HEK293 (cell line): ENCODE data around the gene RANGAP1.

Source experiments
- CTCF ChIA-PET: fragments of 350-600 bp; formaldehyde crosslinking; extraction: SDS; loops from one replicate; lab custom pipeline; 2021; ENCODE audit warnings: antibody characterized with exemption; lab: Yijun Ruan, JAX
- POLR2A ChIA-PET: fragments of 300-600 bp; formaldehyde crosslinking; extraction: SDS; loops from one replicate; lab custom pipeline; 2020; ENCODE audit warnings: antibody characterized with exemption, inconsistent platforms; lab: Yijun Ruan, JAX
- H3K27ac ChIP-seq: fragments of 200-500 bp; sonication (Bioruptor generic); 2 replicates; pipeline ENCODE4 v1.5.1; 2014; ENCODE audit warnings: low read depth, low read length, control low read depth, inconsistent platforms; ENCODE audit errors: extremely low read depth
- H3K36me3 ChIP-seq, 2 experiments: fragments of 200-500 bp in 1 of 2; sonication (Bioruptor generic) in 1 of 2; 1 replicate in 1 of 2; 2 replicates in 1 of 2; pipeline ENCODE4 v1.5.1; 2014 to 2017; ENCODE audit warnings: inconsistent platforms in 2 of 2, low read length in 2 of 2; ENCODE audit not compliant: control insufficient read depth in 2 of 2, insufficient read depth in 1 of 2
- H3K4me1 ChIP-seq: fragments of 200-500 bp; sonication (Bioruptor generic); 2 replicates; pipeline ENCODE4 v1.5.1; 2014; ENCODE audit warnings: mild to moderate bottlenecking, low read length, inconsistent platforms; ENCODE audit not compliant: control insufficient read depth, insufficient read depth
- H3K4me3 ChIP-seq: 2 replicates; pipeline ENCODE4 v1.5.1; 2011; ENCODE audit warnings: low read depth, mild to moderate bottlenecking, control low read depth, low read length, moderate library complexity
- H3K9me3 ChIP-seq: fragments of 200-500 bp; sonication (Bioruptor generic); 2 replicates; pipeline ENCODE4 v1.5.1; 2014; ENCODE audit warnings: low read depth, low read length, inconsistent platforms; ENCODE audit not compliant: control insufficient read depth, insufficient read depth
- KLF16 ChIP-seq: fragments of 450-650 bp; formaldehyde crosslinking; IDR thresholded peaks from 2 replicates; pipeline ENCODE4 v1.5.1; 2017; ENCODE audit warnings: missing biosample characterization, missing genetic modification characterization
- PRDM10 ChIP-seq: fragments of 450-650 bp; formaldehyde crosslinking; IDR thresholded peaks from 2 replicates; pipeline ENCODE4 v1.5.1; 2016; ENCODE audit warnings: missing biosample characterization, missing genetic modification characterization
- SCRT2 ChIP-seq: fragments of 450-650 bp; formaldehyde crosslinking; IDR thresholded peaks from 2 replicates; pipeline ENCODE4 v1.5.1; 2016; ENCODE audit warnings: missing biosample characterization, missing genetic modification characterization
- SP2 ChIP-seq: fragments of 450-650 bp; formaldehyde crosslinking; IDR thresholded peaks from 2 replicates; pipeline ENCODE4 v1.5.1; 2016; ENCODE audit warnings: missing biosample characterization, missing genetic modification characterization
- SP7 ChIP-seq: fragments of 450-650 bp; formaldehyde crosslinking; IDR thresholded peaks from 2 replicates; pipeline ENCODE4 v1.5.1; 2016; ENCODE audit warnings: missing biosample characterization, missing genetic modification characterization
- ZBTB26 ChIP-seq: fragments of 450-650 bp; formaldehyde crosslinking; optimal IDR thresholded peaks from 2 replicates; pipeline ENCODE3; 2016; ENCODE audit warnings: missing biosample characterization, mild to moderate bottlenecking, missing genetic modification characterization
- ZBTB7A ChIP-seq: fragments of 450-650 bp; formaldehyde crosslinking; IDR thresholded peaks from 2 replicates; pipeline ENCODE4 v1.5.1; 2016; ENCODE audit warnings: low read depth, missing biosample characterization, missing genetic modification characterization
- ZEB2 ChIP-seq: fragments of 450-650 bp; formaldehyde crosslinking; IDR thresholded peaks from 2 replicates; pipeline ENCODE4 v1.5.1; 2016; ENCODE audit warnings: missing biosample characterization, missing genetic modification characterization
- ZIC2 ChIP-seq: fragments of 450-650 bp; formaldehyde crosslinking; IDR thresholded peaks from 2 replicates; pipeline ENCODE4 v1.5.1; 2016; ENCODE audit warnings: missing biosample characterization, missing genetic modification characterization
- ZNF292 ChIP-seq: fragments of 450-650 bp; formaldehyde crosslinking; IDR thresholded peaks from 2 replicates; pipeline ENCODE4 v1.5.1; 2016; ENCODE audit warnings: low read depth, missing biosample characterization, missing genetic modification characterization, borderline replicate concordance
- ZNF335 ChIP-seq: fragments of 450-650 bp; formaldehyde crosslinking; conservative IDR thresholded peaks from 2 replicates; pipeline ENCODE4 v1.5.1; 2016; ENCODE audit warnings: missing biosample characterization, missing genetic modification characterization
- ZNF549 ChIP-seq: fragments of 450-650 bp; IDR thresholded peaks from 2 replicates; pipeline ENCODE4 v1.5.1; 2018; ENCODE audit warnings: missing biosample characterization, missing genetic modification characterization, mild to moderate bottlenecking, inconsistent platforms, moderate library complexity
- ZNF555 ChIP-seq: fragments of 450-650 bp; formaldehyde crosslinking; conservative IDR thresholded peaks from 2 replicates; pipeline ENCODE4 v1.5.1; 2017; ENCODE audit warnings: missing biosample characterization, mild to moderate bottlenecking, missing genetic modification characterization, inconsistent platforms
- ZNF596 ChIP-seq: fragments of 450-650 bp; IDR thresholded peaks from 2 replicates; pipeline ENCODE4 v1.5.0; 2018; ENCODE audit warnings: missing biosample characterization, mild to moderate bottlenecking, missing genetic modification characterization, moderate library complexity
- ZNF658 ChIP-seq: fragments of 450-650 bp; formaldehyde crosslinking; IDR thresholded peaks from 2 replicates; pipeline ENCODE4; 2016; ENCODE audit warnings: missing biosample characterization, missing genetic modification characterization
- ZNF692 ChIP-seq: fragments of 450-650 bp; formaldehyde crosslinking; IDR thresholded peaks from 2 replicates; pipeline ENCODE4 v1.5.1; 2016; ENCODE audit warnings: missing biosample characterization, missing genetic modification characterization
- ZNF785 ChIP-seq: fragments of 450-650 bp; formaldehyde crosslinking; IDR thresholded peaks from 2 replicates; pipeline ENCODE4 v1.5.1; 2016; ENCODE audit warnings: missing biosample characterization, missing genetic modification characterization

The RANGAP1 gene

GRCh38 chr22:41308054-41308453 is 22.1 kb upstream of the RANGAP1 start:
- H3K27ac ChIP-seq = no peak overlapping the region
- no peaks in the 10 kb centered on the region for H3K9me3 ChIP-seq
- TF ChIP-seq ZNF555 (no peak), ZBTB7A (tag by site-specific recombination) (no peak), ZIC2 (tag by site-specific recombination) (peak; percentile 30; the same call in 1 of the 2 replicates), ZNF596 (tag by site-specific recombination) (no peak), ZNF658 (tag by site-specific recombination) (no peak)
- H3K4me1 ChIP-seq = no peaks in the 10 kb centered on the region; the same call in 1 of the 2 replicates
- H3K4me3 ChIP-seq = no peak overlapping the region
- peaks cover 0 to 19% of the 10 kb centered on the region in 2 experiments; a peak in 2 of 3 replicates for H3K36me3 ChIP-seq
- POLR2A ChIA-PET = interaction anchor here (0.6 to 2.7 kb wide), 3 partner anchors 22 to 73 kb away, joined by 3 to 13 read pairs (median 3); partner anchors contain the start of gene RANGAP1
- CTCF ChIA-PET = interaction anchor here (0.6 kb wide), 2 partner anchors 39 to 105 kb away, joined by 3 to 4 read pairs; no protein-coding TSS in a partner anchor

GRCh38 chr22:41305646-41306045 is 19.7 kb upstream of the RANGAP1 start:
- TF ChIP-seq ZBTB26 (tag by site-specific recombination) (no peak), ZEB2 (tag by site-specific recombination) (0 out of 2 replicates have a peak, but pooled peaks have one; percentile 36), SP2 (tag by site-specific recombination) (peak; percentile 34), SP7 (tag by site-specific recombination) (peak; percentile 67)
- Histone ChIP-seq H3K4me1 (peaks cover 4% of the 10 kb centered on the region; the same call in 1 of the 2 replicates), H3K4me3 (no peak overlapping the region), H3K36me3 (peaks cover 0 to 19% of the 10 kb centered on the region in 2 experiments; a peak in 2 of 3 replicates), H3K9me3 (no peaks in the 10 kb centered on the region), H3K27ac (no peak overlapping the region; the same call in 1 of the 2 replicates)
- ChIA-PET CTCF (no interaction called here), POLR2A (interaction anchor here (0.6 to 1.0 kb wide), 2 partner anchors 30 to 41 kb away, joined by 3 to 4 read pairs; no protein-coding TSS in a partner anchor)

GRCh38 chr22:41302811-41303210 is 16.8 kb upstream of the RANGAP1 start:
- H3K4me3 ChIP-seq = peak overlapping the region; percentile 82
- H3K9me3 ChIP-seq = no peaks in the 10 kb centered on the region
- POLR2A ChIA-PET = interaction anchor here (0.6 to 1.0 kb wide), 3 partner anchors 79 to 287 kb away, joined by 3 read pairs; partner anchors contain the start of genes PMM1 and TEF
- CTCF ChIA-PET = interaction anchor here (0.6 to 1.5 kb wide), 2 partner anchors 58 to 59 kb away, joined by 3 read pairs; no protein-coding TSS in a partner anchor
- peaks cover 0 to 15% of the 10 kb centered on the region in 2 experiments; a peak in 2 of 3 replicates for H3K36me3 ChIP-seq
- H3K4me1 ChIP-seq = peaks cover 4% of the 10 kb centered on the region; the same call in 1 of the 2 replicates
- TF ChIP-seq ZNF335 (tag by site-specific recombination) (0 out of 2 replicates have a peak, but pooled peaks have one; percentile 22), SCRT2 (tag by site-specific recombination) (0 out of 2 replicates have a peak, but pooled peaks have one; percentile 49), ZNF549 (tag by site-specific recombination) (no peak)
- H3K27ac ChIP-seq = peak overlapping the region; percentile 93

- Histone ChIP-seq H3K9me3 (no peaks in the 10 kb centered on the region), H3K27ac (peak overlapping the region; percentile 93), H3K4me3 (peak overlapping the region; percentile 82), H3K4me1 (peaks cover 4% of the 10 kb centered on the region; the same call in 1 of the 2 replicates), H3K36me3 (peaks cover 0 to 9% of the 10 kb centered on the region in 2 experiments; a peak in 2 of 3 replicates)
- CTCF ChIA-PET = interaction anchor here (0.6 to 1.8 kb wide), 7 partner anchors 9 to 58 kb away, joined by 3 to 8 read pairs (median 5); partner anchors contain the start of gene RANGAP1
- POLR2A ChIA-PET = interaction anchor here (0.6 to 1.6 kb wide), 13 partner anchors 10 to 209 kb away, joined by 3 to 24 read pairs (median 5); partner anchors contain the start of genes RANGAP1 and TEF
- TF ChIP-seq KLF16 (tag by site-specific recombination) (0 out of 2 replicates have a peak, but pooled peaks have one; percentile 45), ZNF692 (no peak), ZNF292 (tag by site-specific recombination) (no peak), ZNF785 (tag by site-specific recombination) (no peak), PRDM10 (tag by site-specific recombination) (0 out of 2 replicates have a peak, but pooled peaks have one; percentile 12)
Observed at GRCh38 chr22:41302021-41302767, 16.2 kb upstream of the RANGAP1 start.
